ENCODE results near the gene MAGIX. TPM values are rescaled to one million over a fixed set of nuclear protein-coding genes. Genes with fewer than 3 reads are reported as not detected.

Gene MAGIX
- total RNA-seq, 1 experiment from 2014 or later: 1.2 TPM

- H3K9me3 Mint-ChIP-seq: no peaks in the 10 kb centered on the region
- ATAC-seq: peak; percentile 31
- peaks cover 22% of the 10 kb centered on the region for H3K36me3 Mint-ChIP-seq
- no peak overlapping the region for H3K27ac Mint-ChIP-seq
- H3K27me3 Mint-ChIP-seq (ENCODE audit: low read depth): peaks cover 31% of the 10 kb centered on the region
- TF ChIP-seq SP1 (CRISPR knock-in tag; conservative IDR thresholded peaks at IDR 0.05) (no peak), JAZF1 (CRISPR knock-in tag; IDR thresholded peaks at IDR 0.05) (no peak)
- DNase-seq (ENCODE audit: low spot score): no peak
- POLR2A ChIA-PET: no interaction called here
- CTCF ChIA-PET: no interaction called here
- no peak overlapping the region for H3K4me3 Mint-ChIP-seq
- H3K4me1 Mint-ChIP-seq: peaks cover 18% of the 10 kb centered on the region
Observed at GRCh38 chrX:49174723-49175122, 12.2 kb downstream of the MAGIX start.

- peaks cover 18% of the 10 kb centered on the region for H3K4me1 Mint-ChIP-seq
- TF ChIP-seq FOXP1 (CRISPR knock-in tag; IDR thresholded peaks at IDR 0.05; ENCODE audit: borderline replicate concordance): no peak
- ChIA-PET CTCF (interaction anchor here (1.3 kb wide), 1 partner anchor 12 kb away, joined by 3 read pairs; no protein-coding TSS in a partner anchor), POLR2A (no interaction called here)
- no peak for ATAC-seq
- H3K9me3 Mint-ChIP-seq: no peaks in the 10 kb centered on the region
- DNase-seq (ENCODE audit: low spot score): no peak
- H3K4me3 Mint-ChIP-seq: no peak overlapping the region
- peaks cover 24% of the 10 kb centered on the region for H3K27me3 Mint-ChIP-seq (ENCODE audit: low read depth)
- peak overlapping the region; percentile 41; the same call in 1 of the 2 replicates for H3K27ac Mint-ChIP-seq
- peaks cover 27% of the 10 kb centered on the region for H3K36me3 Mint-ChIP-seq
Observed at GRCh38 chrX:49175435-49176274, 13.1 kb downstream of the MAGIX start.

GRCh38 chrX:49176421-49177326 is 14.1 kb downstream of the MAGIX start:
- Mint-ChIP-seq H3K9me3 (no peaks in the 10 kb centered on the region), H3K27me3 (ENCODE audit: low read depth) (peaks cover 15% of the 10 kb centered on the region), H3K27ac (no peak overlapping the region), H3K4me3 (no peak overlapping the region), H3K36me3 (peaks cover 30% of the 10 kb centered on the region), H3K4me1 (peaks cover 18% of the 10 kb centered on the region)
- ChIA-PET CTCF (interaction anchor here (0.6 to 1.3 kb wide), 3 partner anchors 10 to 14 kb away, joined by 3 read pairs; no protein-coding TSS in a partner anchor), POLR2A (no interaction called here)
- no peak for TF ChIP-seq ZNF423 (CRISPR knock-in tag; IDR thresholded peaks at IDR 0.05)
- no peak for TF ChIP-seq HMGXB4 (CRISPR knock-in tag; IDR thresholded peaks at IDR 0.05)
- TF ChIP-seq E2F5 (CRISPR knock-in tag; IDR thresholded peaks at IDR 0.05): no peak
- TF ChIP-seq ZNF121 (CRISPR knock-in tag; IDR thresholded peaks at IDR 0.05): no peak
- TF ChIP-seq ZSCAN18 (CRISPR knock-in tag; IDR thresholded peaks at IDR 0.05): no peak
- no peak for TF ChIP-seq OVOL2 (CRISPR knock-in tag; IDR thresholded peaks at IDR 0.05; ENCODE audit: borderline replicate concordance)
- no peak for TF ChIP-seq NFE2L1 (CRISPR knock-in tag; IDR thresholded peaks at IDR 0.05)
- ATAC-seq: no peak
- no peak for DNase-seq (ENCODE audit: low spot score)

- ChIA-PET POLR2A (interaction anchor here (0.6 kb wide), 1 partner anchor 49 kb away, joined by 3 read pairs; no protein-coding TSS in a partner anchor), CTCF (interaction anchor here (0.6 to 1.2 kb wide), 3 partner anchors 11 to 22 kb away, joined by 3 to 6 read pairs (median 3); no protein-coding TSS in a partner anchor)
- TF ChIP-seq SP1 (CRISPR knock-in tag; conservative IDR thresholded peaks at IDR 0.05) (no peak), FOXK1 (CRISPR knock-in tag; IDR thresholded peaks at IDR 0.05) (no peak), ZNF423 (CRISPR knock-in tag; IDR thresholded peaks at IDR 0.05) (no peak), OVOL2 (CRISPR knock-in tag; IDR thresholded peaks at IDR 0.05; ENCODE audit: borderline replicate concordance) (no peak), ELF4 (CRISPR knock-in tag; IDR thresholded peaks at IDR 0.05; ENCODE audit: low read depth) (no peak), ZNF138 (CRISPR knock-in tag; conservative IDR thresholded peaks at IDR 0.05) (no peak), JUN (CRISPR knock-in tag; IDR thresholded peaks at IDR 0.05) (no peak), FOXP1 (CRISPR knock-in tag; IDR thresholded peaks at IDR 0.05; ENCODE audit: borderline replicate concordance) (no peak)
- no peak overlapping the region for H3K4me3 Mint-ChIP-seq
- DNase-seq (ENCODE audit: low spot score) (no peak), ATAC-seq (peak; percentile 44)
- H3K9me3 Mint-ChIP-seq: no peaks in the 10 kb centered on the region
- peaks cover 10% of the 10 kb centered on the region for H3K27me3 Mint-ChIP-seq (ENCODE audit: low read depth)
- H3K27ac Mint-ChIP-seq: no peak overlapping the region
- peaks cover 33% of the 10 kb centered on the region for H3K36me3 Mint-ChIP-seq
- H3K4me1 Mint-ChIP-seq: peaks cover 18% of the 10 kb centered on the region
Observed at GRCh38 chrX:49177338-49177833, 14.8 kb downstream of the MAGIX start.
